ENCODE measurements around the gene RPL18. TPM values are rescaled to one million over a fixed set of nuclear protein-coding genes. Genes with fewer than 3 reads are reported as not detected.

RPL18 gene
- total and polyA plus RNA-seq, 9 of the 15 experiments (the other 6 are each of a cell fraction or from before 2014, with no cell fraction given): 312 to 2,635 (median 1,653) TPM

GRCh38 chr19:48633148-48634035, 14.4 kb upstream of the RPL18 start (continued):
- TF ChIP-seq ZNF592 (IDR thresholded peaks at IDR 0.05) (peak; percentile 90), ID3 (CRISPR knock-in tag; IDR thresholded peaks at IDR 0.05) (no peak), ID3 (tag; IDR thresholded peaks at IDR 0.05) (no peak), HDGF (IDR thresholded peaks at IDR 0.05) (no peak), PRMT5 (CRISPR knock-in tag; IDR thresholded peaks at IDR 0.05) (no peak), DACH1 (IDR thresholded peaks at IDR 0.05; ENCODE audit: partially characterized antibody) (peak; percentile 96), RBBP5 (IDR thresholded peaks at IDR 0.05; ENCODE audit: borderline replicate concordance, insufficient read depth, low read length, poor library complexity, severe bottlenecking) (no peak), NR2C1 (IDR thresholded peaks at IDR 0.05) (peak; percentile 98), NR2C1 (tag; IDR thresholded peaks at IDR 0.05) (peak; percentile 98), CBX3 (IDR thresholded peaks at IDR 0.05; ENCODE audit: borderline replicate concordance in 1 of 2, low read length in 2 of 2) (no peak), E2F6 (IDR thresholded peaks at IDR 0.05; ENCODE audit: borderline replicate concordance in 1 of 2, extremely low read depth in 1 of 2, insufficient read depth in 1 of 2, insufficient read length in 1 of 2, low read depth in 1 of 2, low read length in 1 of 2, poor library complexity in 1 of 2, severe bottlenecking in 1 of 2) (peak; percentile 29 to 33), MYC (IDR thresholded peaks at IDR 0.05; ENCODE audit: low read depth, low read length) (peak; percentile 66), MYC (CRISPR knock-in tag; IDR thresholded peaks at IDR 0.05; ENCODE audit: borderline replicate concordance, low read depth) (no peak), CBX2 (IDR thresholded peaks at IDR 0.05; ENCODE audit: insufficient read depth, low read length, poor library complexity, severe bottlenecking) (no peak)

All from K562 (cell line).